PFSK-1 (cell line): ENCODE data around the gene DTX4.

Experiments
- FOXP2 ChIP-seq: optimal IDR thresholded peaks from 2 replicates; pipeline ENCODE3; 2011; ENCODE audit warnings: borderline replicate concordance, control low read depth, inconsistent platforms; ENCODE audit not compliant: insufficient read depth; ENCODE audit errors: extremely low read length, extremely low read depth
- POLR2AphosphoS5 ChIP-seq: IDR thresholded peaks from 2 replicates; pipeline ENCODE4 v1.6.1; 2012; ENCODE audit warnings: low read depth, mild to moderate bottlenecking, control low read depth, low read length, moderate library complexity
- SIN3A ChIP-seq: IDR thresholded peaks from 2 replicates; pipeline ENCODE4 v1.6.1; 2012; ENCODE audit warnings: mild to moderate bottlenecking, low read length, moderate library complexity, borderline replicate concordance; ENCODE audit not compliant: insufficient read depth
- TAF1 ChIP-seq: IDR thresholded peaks from 2 replicates; pipeline ENCODE4 v1.6.1; 2012; ENCODE audit warnings: low read length, control low read depth, borderline replicate concordance; ENCODE audit not compliant: insufficient read depth
- TF ChIP-seq, protein P1 (sequence below), 2 experiments: IDR thresholded peaks; 2 replicates each; pipeline versions ENCODE4 v1.6.1 to v1.8.0; 2011 to 2012; ENCODE audit warnings: low read depth in 2 of 2, low read length in 2 of 2, control low read depth in 1 of 2, inconsistent platforms in 1 of 2, mild to moderate bottlenecking in 1 of 2, moderate library complexity in 1 of 2; ENCODE audit not compliant: insufficient read depth in 1 of 2

DTX4 gene

GRCh38 chr11:59141191-59141590 is 30.7 kb upstream of the DTX4 start:
- TF ChIP-seq POLR2AphosphoS5 (no peak), TAF1 (no peak), SIN3A (no peak), FOXP2 (no peak)
- TF ChIP-seq, protein P1, sequence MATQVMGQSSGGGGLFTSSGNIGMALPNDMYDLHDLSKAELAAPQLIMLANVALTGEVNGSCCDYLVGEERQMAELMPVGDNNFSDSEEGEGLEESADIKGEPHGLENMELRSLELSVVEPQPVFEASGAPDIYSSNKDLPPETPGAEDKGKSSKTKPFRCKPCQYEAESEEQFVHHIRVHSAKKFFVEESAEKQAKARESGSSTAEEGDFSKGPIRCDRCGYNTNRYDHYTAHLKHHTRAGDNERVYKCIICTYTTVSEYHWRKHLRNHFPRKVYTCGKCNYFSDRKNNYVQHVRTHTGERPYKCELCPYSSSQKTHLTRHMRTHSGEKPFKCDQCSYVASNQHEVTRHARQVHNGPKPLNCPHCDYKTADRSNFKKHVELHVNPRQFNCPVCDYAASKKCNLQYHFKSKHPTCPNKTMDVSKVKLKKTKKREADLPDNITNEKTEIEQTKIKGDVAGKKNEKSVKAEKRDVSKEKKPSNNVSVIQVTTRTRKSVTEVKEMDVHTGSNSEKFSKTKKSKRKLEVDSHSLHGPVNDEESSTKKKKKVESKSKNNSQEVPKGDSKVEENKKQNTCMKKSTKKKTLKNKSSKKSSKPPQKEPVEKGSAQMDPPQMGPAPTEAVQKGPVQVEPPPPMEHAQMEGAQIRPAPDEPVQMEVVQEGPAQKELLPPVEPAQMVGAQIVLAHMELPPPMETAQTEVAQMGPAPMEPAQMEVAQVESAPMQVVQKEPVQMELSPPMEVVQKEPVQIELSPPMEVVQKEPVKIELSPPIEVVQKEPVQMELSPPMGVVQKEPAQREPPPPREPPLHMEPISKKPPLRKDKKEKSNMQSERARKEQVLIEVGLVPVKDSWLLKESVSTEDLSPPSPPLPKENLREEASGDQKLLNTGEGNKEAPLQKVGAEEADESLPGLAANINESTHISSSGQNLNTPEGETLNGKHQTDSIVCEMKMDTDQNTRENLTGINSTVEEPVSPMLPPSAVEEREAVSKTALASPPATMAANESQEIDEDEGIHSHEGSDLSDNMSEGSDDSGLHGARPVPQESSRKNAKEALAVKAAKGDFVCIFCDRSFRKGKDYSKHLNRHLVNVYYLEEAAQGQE (IDR thresholded peaks at IDR 0.05; ENCODE audit: insufficient read depth in 1 of 2, low read depth in 2 of 2, low read length in 2 of 2), result no peak

- no peak for TF ChIP-seq SIN3A
- no peak for TF ChIP-seq FOXP2
- TF ChIP-seq TAF1, result no peak
Measured at GRCh38 chr11:59141673-59142460, 30.1 kb upstream of the DTX4 start.

DNA sequence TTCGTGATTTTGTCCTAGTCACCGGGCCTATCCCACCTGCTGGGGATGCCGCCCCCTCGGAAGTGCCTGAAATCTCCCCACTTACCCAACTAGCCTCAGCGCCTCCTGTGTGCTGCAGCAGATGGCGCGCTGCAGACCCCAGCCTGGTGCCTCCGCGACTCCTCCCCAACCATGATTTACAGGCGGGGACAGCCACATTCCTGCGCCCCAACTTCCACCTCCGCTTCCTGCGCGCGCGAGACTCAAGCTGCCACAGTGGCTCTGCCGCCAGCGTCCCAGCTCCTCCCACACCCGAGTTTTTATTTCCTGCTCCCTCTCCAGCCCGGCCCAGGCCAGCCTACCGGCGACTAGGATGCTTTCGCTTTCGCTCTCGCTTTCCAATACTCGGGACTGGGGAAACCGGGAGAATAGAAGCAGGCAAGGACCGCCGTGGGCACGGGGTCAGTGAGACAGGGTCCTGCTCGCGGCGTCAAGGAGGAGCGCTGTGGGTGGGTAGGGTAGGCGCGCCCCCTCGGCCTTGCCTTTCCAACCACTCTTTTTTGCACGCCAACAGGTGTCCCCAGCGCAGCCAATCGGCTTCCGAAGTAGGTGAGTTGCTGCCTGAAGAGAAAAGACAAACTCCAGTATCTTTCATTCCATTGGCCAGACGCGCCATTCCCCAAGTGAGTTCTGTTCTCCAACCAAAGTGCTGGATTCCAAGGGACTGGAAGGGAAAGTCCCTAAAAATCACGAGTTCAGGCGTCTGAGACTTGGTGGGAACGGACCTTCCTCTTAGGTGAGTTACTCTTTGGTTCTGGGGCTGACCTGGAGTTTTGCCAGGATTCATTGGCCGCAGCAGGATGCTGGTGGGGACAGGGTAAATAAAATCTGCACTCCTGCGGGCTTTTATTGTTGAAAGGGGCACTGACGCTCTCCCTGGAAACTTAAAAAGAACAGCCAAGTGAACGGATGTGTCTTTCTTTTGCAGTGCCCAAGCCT is 29.1 kb upstream of the DTX4 start, which contains the start of gene FAM111A:
Gene FAM111A, plus strand, starts transcription at position 327 of the 978 bp plus-strand sequence. CDS start 6,017 bp downstream, outside the sequence.
- TF ChIP-seq, protein P1 (IDR thresholded peaks at IDR 0.05; ENCODE audit: insufficient read depth in 1 of 2, low read depth in 2 of 2, low read length in 2 of 2), result no peak
- TF ChIP-seq SIN3A, result no peak
- TF ChIP-seq FOXP2, result no peak
- no peak for TF ChIP-seq TAF1
- TF ChIP-seq POLR2AphosphoS5, result no peak

- TF ChIP-seq, protein P1 (IDR thresholded peaks at IDR 0.05; ENCODE audit: insufficient read depth in 1 of 2, low read depth in 2 of 2, low read length in 2 of 2), result no peak
- no peak for TF ChIP-seq SIN3A
- no peak for TF ChIP-seq TAF1
- no peak for TF ChIP-seq FOXP2
- TF ChIP-seq POLR2AphosphoS5, result no peak
Measured at GRCh38 chr11:59144096-59144495, 27.8 kb upstream of the DTX4 start.

DNA sequence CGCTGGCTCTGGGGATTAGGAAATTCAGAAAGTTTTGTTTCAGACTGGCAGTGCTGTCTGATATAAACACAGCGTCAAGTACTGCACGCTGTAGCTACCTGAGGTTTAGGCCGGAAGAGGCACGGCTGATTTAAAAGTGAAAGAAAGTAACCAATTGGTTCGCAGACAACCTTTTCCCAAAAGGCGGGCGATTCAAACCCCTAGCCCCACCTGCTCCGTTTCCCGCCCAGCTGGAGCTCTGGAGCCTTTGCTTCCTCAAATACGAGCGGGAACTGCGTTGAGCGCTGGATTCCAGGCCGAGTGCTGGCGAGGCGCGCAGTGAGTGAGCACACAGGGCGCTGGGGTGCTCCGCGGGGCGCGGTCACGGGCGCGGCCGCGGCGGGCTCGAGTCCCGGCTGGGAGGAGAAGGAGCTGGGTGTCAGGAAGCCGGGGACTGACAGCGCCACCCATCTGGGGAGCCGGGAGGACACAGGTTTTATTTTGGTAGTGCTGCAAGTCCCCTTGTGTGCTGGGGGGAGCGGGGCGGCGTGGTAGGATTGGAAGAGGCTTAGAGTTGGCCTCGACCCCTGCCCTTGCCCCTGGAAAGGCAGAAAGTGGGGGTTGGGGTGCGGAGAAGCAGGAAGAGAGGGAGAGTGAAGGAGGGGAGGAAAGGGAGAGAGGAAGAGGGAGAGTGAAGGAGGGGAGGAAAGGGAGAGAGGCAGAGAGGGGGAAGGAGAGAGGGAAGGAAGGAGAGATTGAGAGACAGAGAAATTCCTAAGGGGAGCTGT is 27.2 kb upstream of the DTX4 start:
- no peak for TF ChIP-seq FOXP2

DNA sequence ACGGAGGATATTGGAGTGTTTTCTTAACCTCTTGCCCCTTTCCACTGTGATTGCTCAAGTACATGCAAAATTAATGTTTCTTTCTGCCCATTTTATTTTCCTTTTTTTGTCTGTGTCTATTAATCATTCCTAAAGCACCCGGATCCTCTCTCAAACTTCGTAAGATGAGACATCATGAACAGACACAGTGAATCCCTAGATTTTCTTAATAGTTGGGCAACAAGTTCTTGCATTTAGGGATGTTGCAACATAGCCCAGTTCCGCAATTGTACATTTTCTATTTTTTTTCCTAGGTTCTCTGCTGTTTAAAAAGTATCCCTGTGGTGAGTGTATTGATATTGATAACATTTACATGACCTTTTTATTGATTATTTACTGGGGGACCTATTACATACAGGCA is 26.4 kb upstream of the DTX4 start:
- TF ChIP-seq POLR2AphosphoS5 (no peak), TAF1 (no peak), FOXP2 (no peak), SIN3A (no peak)
- TF ChIP-seq, protein P1 (IDR thresholded peaks at IDR 0.05; ENCODE audit: insufficient read depth in 1 of 2, low read depth in 2 of 2, low read length in 2 of 2), result no peak
